HK-2 (cell line): Measurements from ENCODE around the gene NKX2-3.

Experiments used
- DNase-seq: peaks from one replicate; pipeline ENCODE4 v3.0.0-alpha.2; 2018; ENCODE audit not compliant: unreplicated experiment

The NKX2-3 gene

GRCh38 chr10:99537989-99538917 is 5.5 kb downstream of the NKX2-3 start:
- no peak for DNase-seq

- no peak for DNase-seq
Measured at GRCh38 chr10:99539120-99539519, 6.4 kb downstream of the NKX2-3 start.

GRCh38 chr10:99539820-99540219 is 7.1 kb downstream of the NKX2-3 start:
- DNase-seq, result no peak

- no peak for DNase-seq
Measured at GRCh38 chr10:99540306-99540656, 7.5 kb downstream of the NKX2-3 start.

GRCh38 chr10:99540657-99541531 is 8.2 kb downstream of the NKX2-3 start:
- DNase-seq, result no peak

- no peak for DNase-seq
Measured at GRCh38 chr10:99544322-99544721, 11.6 kb downstream of the NKX2-3 start.

- DNase-seq, result no peak
Measured at GRCh38 chr10:99548041-99548530, 15.3 kb downstream of the NKX2-3 start.

GRCh38 chr10:99551158-99551557 is 18.4 kb downstream of the NKX2-3 start:
- no peak for DNase-seq

GRCh38 chr10:99551616-99552015 is 18.9 kb downstream of the NKX2-3 start:
- DNase-seq, result no peak

- DNase-seq, result no peak
Measured at GRCh38 chr10:99555371-99555770, 22.6 kb downstream of the NKX2-3 start.

GRCh38 chr10:99555825-99556523 is 23.2 kb downstream of the NKX2-3 start:
- DNase-seq, result no peak

GRCh38 chr10:99557044-99557443 is 24.3 kb downstream of the NKX2-3 start:
- DNase-seq, result no peak

GRCh38 chr10:99558708-99559107 is 26.0 kb downstream of the NKX2-3 start:
- no peak for DNase-seq

GRCh38 chr10:99560277-99561126 is 27.8 kb downstream of the NKX2-3 start:
- DNase-seq, result peak; percentile 60

GRCh38 chr10:99562631-99563030 is 29.9 kb downstream of the NKX2-3 start:
- DNase-seq, result no peak

GRCh38 chr10:99564361-99564760 is 31.6 kb downstream of the NKX2-3 start:
- no peak for DNase-seq

GRCh38 chr10:99565166-99565565 is 32.4 kb downstream of the NKX2-3 start:
- DNase-seq, result no peak

- DNase-seq, result no peak
Measured at GRCh38 chr10:99569253-99569939, 36.7 kb downstream of the NKX2-3 start.

- no peak for DNase-seq
Measured at GRCh38 chr10:99569961-99570360, 37.2 kb downstream of the NKX2-3 start.

GRCh38 chr10:99571816-99572215 is 39.1 kb downstream of the NKX2-3 start:
- no peak for DNase-seq
